Gastroesophageal sphincter (tissue), 3 donors: ENCODE measurements around the gene CTNND2.

Experiments
- POLR2A ChIP-seq, 2 donors: fragments of 450-650 bp; IDR thresholded peaks; one replicate each; pipeline ENCODE4 v1.6.1; 2017; ENCODE audit warnings: antibody characterized with exemption in 2 of 2, mild to moderate bottlenecking in 2 of 2, moderate library complexity in 1 of 2
- TF ChIP-seq, protein P1 (sequence below), 4 experiments: fragments of 200-600 bp in 2 of 4; fragments of 450-650 bp in 2 of 4; sonication (generic) in 1 of 4; IDR thresholded peaks; one replicate each; pipeline ENCODE4 v1.5.1; 2017 to 2019; ENCODE audit warnings: antibody characterized with exemption in 4 of 4, mild to moderate bottlenecking in 2 of 4, moderate library complexity in 2 of 4

DNA sequence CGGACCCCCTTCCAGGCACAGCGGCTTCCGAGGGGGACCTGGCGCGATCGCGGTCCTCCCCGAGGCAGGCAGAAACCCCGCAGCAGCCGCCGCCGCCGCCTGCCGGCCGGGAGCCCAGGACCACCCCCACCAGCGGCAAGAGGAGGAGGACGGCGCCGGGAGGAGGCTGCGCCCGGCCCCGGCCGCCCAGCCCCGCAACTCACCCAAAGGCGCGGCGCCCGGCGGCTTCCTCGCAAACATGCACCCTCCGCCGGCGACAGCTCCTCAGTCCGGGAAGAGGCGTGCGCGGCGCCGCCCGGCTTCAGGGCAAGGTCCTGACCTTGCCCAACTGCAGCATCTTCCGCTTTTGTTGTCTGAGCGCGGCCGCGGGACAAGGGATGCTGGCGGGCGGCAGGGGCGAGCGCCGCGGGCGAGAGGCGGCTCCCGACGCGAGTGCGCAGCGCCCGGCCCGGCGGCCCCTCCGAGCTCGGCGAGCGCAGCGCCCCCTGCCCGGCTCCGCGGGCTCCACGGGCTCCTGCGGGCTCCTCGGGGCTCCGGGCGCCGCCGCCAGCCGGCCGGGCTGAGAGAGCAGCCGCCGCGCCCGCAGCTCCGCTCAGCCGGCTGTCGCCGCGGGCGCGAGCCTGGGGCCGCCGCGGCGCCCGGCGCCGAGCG is 507 bp downstream of the CTNND2 start:
- TF ChIP-seq, protein P1, sequence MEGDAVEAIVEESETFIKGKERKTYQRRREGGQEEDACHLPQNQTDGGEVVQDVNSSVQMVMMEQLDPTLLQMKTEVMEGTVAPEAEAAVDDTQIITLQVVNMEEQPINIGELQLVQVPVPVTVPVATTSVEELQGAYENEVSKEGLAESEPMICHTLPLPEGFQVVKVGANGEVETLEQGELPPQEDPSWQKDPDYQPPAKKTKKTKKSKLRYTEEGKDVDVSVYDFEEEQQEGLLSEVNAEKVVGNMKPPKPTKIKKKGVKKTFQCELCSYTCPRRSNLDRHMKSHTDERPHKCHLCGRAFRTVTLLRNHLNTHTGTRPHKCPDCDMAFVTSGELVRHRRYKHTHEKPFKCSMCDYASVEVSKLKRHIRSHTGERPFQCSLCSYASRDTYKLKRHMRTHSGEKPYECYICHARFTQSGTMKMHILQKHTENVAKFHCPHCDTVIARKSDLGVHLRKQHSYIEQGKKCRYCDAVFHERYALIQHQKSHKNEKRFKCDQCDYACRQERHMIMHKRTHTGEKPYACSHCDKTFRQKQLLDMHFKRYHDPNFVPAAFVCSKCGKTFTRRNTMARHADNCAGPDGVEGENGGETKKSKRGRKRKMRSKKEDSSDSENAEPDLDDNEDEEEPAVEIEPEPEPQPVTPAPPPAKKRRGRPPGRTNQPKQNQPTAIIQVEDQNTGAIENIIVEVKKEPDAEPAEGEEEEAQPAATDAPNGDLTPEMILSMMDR (IDR thresholded peaks at IDR 0.05): no peak
- TF ChIP-seq POLR2A (IDR thresholded peaks at IDR 0.05): no peak
